Lower leg skin (tissue), 3 donors: ENCODE measurements around the gene SLC9A7.

Source experiments
- POLR2A ChIP-seq, 2 donors: fragments of 450-650 bp; IDR thresholded peaks; one replicate each; pipeline ENCODE4 v1.6.1; 2016 to 2017; ENCODE audit warnings: antibody characterized with exemption in 2 of 2, mild to moderate bottlenecking in 1 of 2, moderate library complexity in 1 of 2
- TF ChIP-seq, protein P1 (sequence below), 3 donors: fragments of 450-650 bp; IDR thresholded peaks; one replicate each; pipeline ENCODE4 v1.5.1; 2016; ENCODE audit warnings: antibody characterized with exemption in 3 of 3, mild to moderate bottlenecking in 3 of 3, moderate library complexity in 2 of 3

DNA sequence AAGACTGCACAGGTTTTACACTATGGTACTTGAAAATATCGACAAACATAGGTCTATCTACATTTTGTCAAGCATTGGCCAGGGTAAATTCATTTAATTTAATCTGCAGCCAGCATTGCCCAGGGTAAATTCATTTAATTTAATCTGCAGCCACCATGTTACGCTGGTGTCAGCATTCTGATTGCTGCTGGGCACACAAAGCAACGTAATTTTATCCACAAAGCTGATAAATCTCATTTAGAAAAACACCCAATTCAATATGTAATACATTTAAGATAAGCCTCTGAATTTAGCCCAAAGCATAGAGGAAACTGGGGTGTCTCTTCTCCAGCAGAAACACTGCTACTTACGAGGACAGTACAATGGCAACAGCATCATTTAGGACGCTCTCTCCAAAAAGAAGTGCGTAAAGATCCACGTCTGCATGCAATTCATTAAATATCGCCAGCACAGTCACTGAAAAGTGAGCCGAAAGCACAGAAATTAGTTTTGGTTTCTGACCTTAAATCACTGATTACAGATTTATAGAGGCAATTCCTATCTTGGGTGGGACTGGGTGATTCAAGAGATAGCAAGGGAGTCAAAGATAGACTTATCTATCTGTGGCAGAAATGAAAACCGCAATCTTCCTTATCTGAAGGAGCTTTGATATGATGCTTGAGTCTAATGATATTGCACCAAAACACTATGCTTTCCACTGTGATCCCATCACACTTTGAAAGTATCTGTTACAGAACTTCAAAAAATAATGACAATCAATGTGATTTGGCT is 96.5 kb downstream of the SLC9A7 start:
- no peak for TF ChIP-seq POLR2A (IDR thresholded peaks at IDR 0.05)
- TF ChIP-seq, protein P1, sequence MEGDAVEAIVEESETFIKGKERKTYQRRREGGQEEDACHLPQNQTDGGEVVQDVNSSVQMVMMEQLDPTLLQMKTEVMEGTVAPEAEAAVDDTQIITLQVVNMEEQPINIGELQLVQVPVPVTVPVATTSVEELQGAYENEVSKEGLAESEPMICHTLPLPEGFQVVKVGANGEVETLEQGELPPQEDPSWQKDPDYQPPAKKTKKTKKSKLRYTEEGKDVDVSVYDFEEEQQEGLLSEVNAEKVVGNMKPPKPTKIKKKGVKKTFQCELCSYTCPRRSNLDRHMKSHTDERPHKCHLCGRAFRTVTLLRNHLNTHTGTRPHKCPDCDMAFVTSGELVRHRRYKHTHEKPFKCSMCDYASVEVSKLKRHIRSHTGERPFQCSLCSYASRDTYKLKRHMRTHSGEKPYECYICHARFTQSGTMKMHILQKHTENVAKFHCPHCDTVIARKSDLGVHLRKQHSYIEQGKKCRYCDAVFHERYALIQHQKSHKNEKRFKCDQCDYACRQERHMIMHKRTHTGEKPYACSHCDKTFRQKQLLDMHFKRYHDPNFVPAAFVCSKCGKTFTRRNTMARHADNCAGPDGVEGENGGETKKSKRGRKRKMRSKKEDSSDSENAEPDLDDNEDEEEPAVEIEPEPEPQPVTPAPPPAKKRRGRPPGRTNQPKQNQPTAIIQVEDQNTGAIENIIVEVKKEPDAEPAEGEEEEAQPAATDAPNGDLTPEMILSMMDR (IDR thresholded peaks at IDR 0.05): no peak
